ENCODE data around the gene INSIG2. TPM values are rescaled to one million over a fixed set of nuclear protein-coding genes. Genes with fewer than 3 reads are reported as not detected.

INSIG2 gene
- total and polyA plus RNA-seq, 2 of the 4 experiments (the other 2 are of a cell fraction) = 9.1 to 11.7 TPM

DNA sequence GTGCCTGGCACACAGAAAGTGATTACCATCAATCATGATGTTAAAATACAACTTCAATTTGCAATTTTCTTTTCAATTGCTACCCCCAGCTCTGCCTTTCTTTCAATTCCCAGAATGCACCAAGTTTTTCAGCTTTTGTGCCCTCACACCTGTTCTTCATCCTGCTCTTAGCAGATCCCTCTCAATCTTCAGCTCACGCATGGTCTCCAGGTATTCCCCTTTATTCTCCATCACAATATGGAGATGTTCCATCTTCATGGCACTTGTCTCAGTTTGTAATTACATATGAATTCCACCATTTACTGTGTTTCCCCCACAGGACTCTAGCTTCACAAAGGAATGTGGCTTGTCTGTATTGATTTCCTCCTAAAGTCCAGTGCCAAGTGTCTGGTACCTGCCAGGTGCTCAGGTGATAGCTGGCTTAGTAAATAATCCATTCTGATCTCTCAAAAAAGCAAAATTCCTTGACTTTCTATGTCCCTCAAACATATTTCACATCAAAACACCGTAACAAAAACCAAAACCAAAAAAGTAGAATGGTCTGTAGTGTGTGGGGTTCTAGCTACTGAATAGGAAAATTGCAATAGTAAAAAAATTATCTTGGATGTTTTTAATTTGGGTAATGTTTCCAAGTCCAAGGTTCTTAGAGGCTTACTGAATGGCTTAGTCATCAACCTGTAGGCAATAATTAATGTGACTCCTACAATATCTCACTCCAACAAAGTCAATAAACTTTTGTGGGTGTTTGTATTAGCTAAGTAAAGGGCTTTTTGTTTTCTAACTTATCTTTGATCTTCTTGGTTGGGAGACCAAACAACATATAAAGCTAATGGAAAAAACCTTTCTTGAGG lies 2.9 kb upstream of the INSIG2 start:
- no peaks in the 10 kb centered on the region for H3K36me3 ChIP-seq (ENCODE audit: control insufficient read depth, insufficient read depth, low read length)
- dilution Hi-C loops (cut with HindIII; ENCODE audit: low sequenced_read_pairs, unreplicated experiment) = no loop called here
- no peak overlapping the region for H3K4ac ChIP-seq (ENCODE audit: low read depth, low read length)
- ATAC-seq (ENCODE audit: low read depth) (no peak), DNase-seq (no peak)
- no peak overlapping the region for H3K4me3 ChIP-seq (ENCODE audit: insufficient read depth, low read depth, low read length)
- peaks cover 12% of the 10 kb centered on the region for H3K27me3 ChIP-seq (ENCODE audit: control insufficient read depth, insufficient read depth, low read length)
- H2BK120ac ChIP-seq (ENCODE audit: low read depth, low read length) = no peak overlapping the region
- no peak overlapping the region for H3K14ac ChIP-seq (replicated peaks; ENCODE audit: low read depth, low read length)
- no peak overlapping the region for H2AK9ac ChIP-seq (replicated peaks; ENCODE audit: low read depth, low read length, poor library complexity)
- no peak overlapping the region for H3K56ac ChIP-seq (ENCODE audit: extremely low read depth, insufficient read depth, low read length)
- no CpG with 5 or more reads among the region's 2 CpGs for WGBS, 2 experiments (ENCODE audit: extremely low coverage in 2 of 2, insufficient read length in 1 of 2)
- intact Hi-C loops (cut with micrococcal nuclease) = loop anchor here (5.0 kb wide), 1 partner anchor 102 kb away; no protein-coding TSS in a partner anchor
- H4K5ac ChIP-seq (ENCODE audit: low read depth, low read length) = no peak overlapping the region
- no TSS peak for BruUV-seq (replicated peaks)
- no peak overlapping the region for H2BK20ac ChIP-seq (ENCODE audit: low read depth, low read length)
- H3K9me3 ChIP-seq (ENCODE audit: control insufficient read depth, insufficient read depth, low read length) = no peaks in the 10 kb centered on the region
- no peaks in the 10 kb centered on the region for H3K4me1 ChIP-seq (ENCODE audit: control insufficient read depth, insufficient read depth, low read length)
- H3K27ac ChIP-seq (ENCODE audit: insufficient read depth, low read length) = no peak overlapping the region
- POLR2A ChIA-PET (ENCODE audit: unreplicated experiment) = no interaction called here
- no peak overlapping the region for H2AFZ ChIP-seq (replicated peaks; ENCODE audit: low read length, poor library complexity)
- no peak overlapping the region for H4K8ac ChIP-seq (ENCODE audit: low read depth in 2 of 2, low read length in 2 of 2)
- no peak overlapping the region for H3K4me2 ChIP-seq (ENCODE audit: low read depth, low read length)
- H4K20me1 ChIP-seq (ENCODE audit: insufficient read depth, low read length) = no peaks in the 10 kb centered on the region
- no peak overlapping the region for H2BK5ac ChIP-seq (ENCODE audit: low read depth, low read length, poor library complexity, severe bottlenecking)
- no peak overlapping the region for H2AK5ac ChIP-seq (ENCODE audit: low read depth, low read length)
- no peaks in the 10 kb centered on the region for H3K9me1 ChIP-seq (ENCODE audit: insufficient read depth, low read length)
- H3K18ac ChIP-seq (ENCODE audit: low read depth, low read length) = no peak overlapping the region
- CTCF ChIA-PET = interaction anchor here (0.7 kb wide), 1 partner anchor 10 kb away, joined by 3 read pairs; no protein-coding TSS in a partner anchor
- no peak overlapping the region for H3K9ac ChIP-seq (ENCODE audit: low read depth, low read length)
- no peak overlapping the region for H2BK15ac ChIP-seq (ENCODE audit: low read depth, low read length)
- H3K79me1 ChIP-seq (ENCODE audit: low read depth in 1 of 2, low read length in 2 of 2) = peaks cover 0 to 17% of the 10 kb centered on the region in 2 experiments; a peak in 2 of 4 replicates
- H3K23ac ChIP-seq (ENCODE audit: low read depth, low read length) = no peak overlapping the region
- in situ Hi-C loops (cut with MboI; ENCODE audit: low sequenced_read_pairs) = no loop called here
- TF ChIP-seq, protein P1, sequence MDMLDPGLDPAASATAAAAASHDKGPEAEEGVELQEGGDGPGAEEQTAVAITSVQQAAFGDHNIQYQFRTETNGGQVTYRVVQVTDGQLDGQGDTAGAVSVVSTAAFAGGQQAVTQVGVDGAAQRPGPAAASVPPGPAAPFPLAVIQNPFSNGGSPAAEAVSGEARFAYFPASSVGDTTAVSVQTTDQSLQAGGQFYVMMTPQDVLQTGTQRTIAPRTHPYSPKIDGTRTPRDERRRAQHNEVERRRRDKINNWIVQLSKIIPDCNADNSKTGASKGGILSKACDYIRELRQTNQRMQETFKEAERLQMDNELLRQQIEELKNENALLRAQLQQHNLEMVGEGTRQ (IDR thresholded peaks at IDR 0.05; ENCODE audit: low read depth, low read length) = no peak
- TF ChIP-seq CHD1 (IDR thresholded peaks at IDR 0.05; ENCODE audit: low read depth, low read length) (no peak), SMC3 (IDR thresholded peaks at IDR 0.05; ENCODE audit: low read depth, low read length) (no peak), CEBPB (IDR thresholded peaks at IDR 0.05; ENCODE audit: low read depth, low read length) (no peak), FOS (IDR thresholded peaks at IDR 0.05; ENCODE audit: low read depth, low read length) (no peak), MAFK (IDR thresholded peaks at IDR 0.05; ENCODE audit: low read depth, low read length) (no peak), NFE2L2 (IDR thresholded peaks at IDR 0.05; ENCODE audit: low read depth, low read length) (no peak), BHLHE40 (IDR thresholded peaks at IDR 0.05; ENCODE audit: low read depth, low read length) (no peak), RFX5 (IDR thresholded peaks at IDR 0.05; ENCODE audit: low read depth, low read length) (no peak), POLR2A (IDR thresholded peaks at IDR 0.05; ENCODE audit: low read depth, low read length) (no peak), RCOR1 (IDR thresholded peaks at IDR 0.05; ENCODE audit: insufficient replicate concordance, low read length) (no peak)
- TF ChIP-seq, protein P2, sequence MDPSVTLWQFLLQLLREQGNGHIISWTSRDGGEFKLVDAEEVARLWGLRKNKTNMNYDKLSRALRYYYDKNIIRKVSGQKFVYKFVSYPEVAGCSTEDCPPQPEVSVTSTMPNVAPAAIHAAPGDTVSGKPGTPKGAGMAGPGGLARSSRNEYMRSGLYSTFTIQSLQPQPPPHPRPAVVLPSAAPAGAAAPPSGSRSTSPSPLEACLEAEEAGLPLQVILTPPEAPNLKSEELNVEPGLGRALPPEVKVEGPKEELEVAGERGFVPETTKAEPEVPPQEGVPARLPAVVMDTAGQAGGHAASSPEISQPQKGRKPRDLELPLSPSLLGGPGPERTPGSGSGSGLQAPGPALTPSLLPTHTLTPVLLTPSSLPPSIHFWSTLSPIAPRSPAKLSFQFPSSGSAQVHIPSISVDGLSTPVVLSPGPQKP (IDR thresholded peaks at IDR 0.05; ENCODE audit: borderline replicate concordance, low read depth, low read length) = no peak
- TF ChIP-seq, protein P3, sequence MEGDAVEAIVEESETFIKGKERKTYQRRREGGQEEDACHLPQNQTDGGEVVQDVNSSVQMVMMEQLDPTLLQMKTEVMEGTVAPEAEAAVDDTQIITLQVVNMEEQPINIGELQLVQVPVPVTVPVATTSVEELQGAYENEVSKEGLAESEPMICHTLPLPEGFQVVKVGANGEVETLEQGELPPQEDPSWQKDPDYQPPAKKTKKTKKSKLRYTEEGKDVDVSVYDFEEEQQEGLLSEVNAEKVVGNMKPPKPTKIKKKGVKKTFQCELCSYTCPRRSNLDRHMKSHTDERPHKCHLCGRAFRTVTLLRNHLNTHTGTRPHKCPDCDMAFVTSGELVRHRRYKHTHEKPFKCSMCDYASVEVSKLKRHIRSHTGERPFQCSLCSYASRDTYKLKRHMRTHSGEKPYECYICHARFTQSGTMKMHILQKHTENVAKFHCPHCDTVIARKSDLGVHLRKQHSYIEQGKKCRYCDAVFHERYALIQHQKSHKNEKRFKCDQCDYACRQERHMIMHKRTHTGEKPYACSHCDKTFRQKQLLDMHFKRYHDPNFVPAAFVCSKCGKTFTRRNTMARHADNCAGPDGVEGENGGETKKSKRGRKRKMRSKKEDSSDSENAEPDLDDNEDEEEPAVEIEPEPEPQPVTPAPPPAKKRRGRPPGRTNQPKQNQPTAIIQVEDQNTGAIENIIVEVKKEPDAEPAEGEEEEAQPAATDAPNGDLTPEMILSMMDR (conservative IDR thresholded peaks at IDR 0.05; ENCODE audit: low read depth, low read length) = no peak
- no peak overlapping the region for H4K91ac ChIP-seq (ENCODE audit: insufficient read depth, low read depth, low read length)
